Small intestine (tissue), 7 donors: Measurements from ENCODE around the gene ASB10. TPM values are rescaled to one million over a fixed set of nuclear protein-coding genes. Genes with fewer than 3 reads are reported as not detected.

Source experiments
- DNase-seq, 2 donors: peaks; one replicate each; pipeline versions ENCODE4 v3.0.0 to v3.0.0-alpha.2; 2013
- FAIRE-seq: peaks from 2 replicates; lab custom pipeline; 2012; peaks lifted over from hg19 to GRCh38; lab: Jason Lieb, UNC
- H3K27ac ChIP-seq, 3 donors: one replicate each; pipeline ENCODE4 v1.5.1; 2013; ENCODE audit warnings: low read length in 2 of 3, mild to moderate bottlenecking in 2 of 3, control low read depth in 1 of 3, inconsistent platforms in 1 of 3, low read depth in 1 of 3, moderate library complexity in 1 of 3
- H3K27me3 ChIP-seq, 3 donors: one replicate each; pipeline ENCODE4 v1.6.1; 2013; ENCODE audit warnings: low read length in 3 of 3, inconsistent platforms in 1 of 3; ENCODE audit not compliant: control insufficient read depth in 3 of 3, insufficient read depth in 3 of 3
- H3K36me3 ChIP-seq, 3 donors: one replicate each; pipeline ENCODE4 v1.6.1; 2013; ENCODE audit warnings: low read length in 3 of 3, inconsistent platforms in 1 of 3, low read depth in 1 of 3, mild to moderate bottlenecking in 1 of 3, moderate library complexity in 1 of 3; ENCODE audit not compliant: control insufficient read depth in 3 of 3, insufficient read depth in 2 of 3
- H3K4me1 ChIP-seq, 3 donors: one replicate each; pipeline ENCODE4 v1.6.1; 2013; ENCODE audit warnings: low read length in 2 of 3, inconsistent platforms in 1 of 3, low read depth in 1 of 3, mild to moderate bottlenecking in 1 of 3, moderate library complexity in 1 of 3; ENCODE audit not compliant: control insufficient read depth in 3 of 3, insufficient read depth in 2 of 3
- H3K4me3 ChIP-seq, 3 donors: one replicate each; pipeline ENCODE4 v1.5.1; 2013; ENCODE audit warnings: low read length in 3 of 3, control low read depth in 1 of 3, inconsistent platforms in 1 of 3, low read depth in 1 of 3, mild to moderate bottlenecking in 1 of 3, moderate library complexity in 1 of 3
- H3K9me3 ChIP-seq, 2 donors: one replicate each; pipeline ENCODE4 v1.6.1; 2013; ENCODE audit warnings: low read depth in 1 of 2, low read length in 1 of 2; ENCODE audit not compliant: control insufficient read depth in 2 of 2, insufficient read depth in 1 of 2
- WGBS, 3 donors: extraction: QIAGEN DNeasy Blood & Tissue Kit; methylation state at CpG; one replicate each; pipeline ENCODE4 v1.1.7; 2013; 5-methylcytosine and 5-hydroxymethylcytosine counted together
- polyA plus RNA-seq, 4 donors: library from polyadenylated mRNA; stranded (reverse) in 3 of 4; unstranded in 1 of 4; fragments of 200-250 nt in 3 of 4; fragments of 120-200 nt in 1 of 4; gene quantifications; one replicate each; pipeline versions ENCODE4 v1.2.1 to v1.2.3, GENCODE V29; 2013
- donor health status: healthy with polysubstance abuse.
- donor health status: control.
- donor health status: control.
- donor health status: Bipolar disorder and iron deficiency.
- donor health status: healthy.

The ASB10 gene
- polyA plus RNA-seq, 4 donors: not detected

- no peak overlapping the region for H3K4me3 ChIP-seq
- 89 to 90% (median 90%) methylated on average over 9 of the region's 9 CpGs for WGBS, 3 donors
- DNase-seq (no peak), FAIRE-seq (no peak)
- H3K36me3 ChIP-seq: no peaks in the 10 kb centered on the region
- H3K4me1 ChIP-seq: no peaks in the 10 kb centered on the region
- peaks cover 0 to 48% (median 0%) of the 10 kb centered on the region in 3 donors for H3K27me3 ChIP-seq
- no peak overlapping the region for H3K27ac ChIP-seq
- peaks cover 0 to 19% of the 10 kb centered on the region in 2 donors for H3K9me3 ChIP-seq
These were observed 10.6 kb downstream of the ASB10 start for GRCh38 chr7:151176401-151176800.

GRCh38 chr7:151175793-151176311 lies 11.2 kb downstream of the ASB10 start:
- H3K27me3 ChIP-seq: peaks cover 0 to 51% (median 0%) of the 10 kb centered on the region in 3 donors
- 62 to 72% (median 70%) methylated on average over 23 of the region's 23 CpGs for WGBS, 3 donors
- no peak overlapping the region for H3K4me3 ChIP-seq
- H3K9me3 ChIP-seq: peaks cover 0 to 19% of the 10 kb centered on the region in 2 donors
- no peak for FAIRE-seq
- no peak for DNase-seq
- H3K4me1 ChIP-seq: no peaks in the 10 kb centered on the region
- H3K36me3 ChIP-seq: no peaks in the 10 kb centered on the region
- H3K27ac ChIP-seq: no peak overlapping the region

- Histone ChIP-seq H3K36me3 (no peaks in the 10 kb centered on the region), H3K27me3 (peaks cover 0 to 56% (median 0%) of the 10 kb centered on the region in 3 donors), H3K9me3 (peaks cover 0 to 19% of the 10 kb centered on the region in 2 donors), H3K4me3 (no peak overlapping the region), H3K4me1 (no peaks in the 10 kb centered on the region), H3K27ac (no peak overlapping the region)
- FAIRE-seq (no peak), DNase-seq (no peak)
- WGBS, 3 donors: 80 to 81% (median 80%) methylated on average over 16 of the region's 16 CpGs
These were observed 11.8 kb downstream of the ASB10 start for GRCh38 chr7:151175047-151175792.

- peaks cover 0 to 19% of the 10 kb centered on the region in 2 donors for H3K9me3 ChIP-seq
- WGBS, 3 donors: 63 to 74% (median 70%) methylated on average over 66 to 77 of the region's 77 CpGs
- no peaks in the 10 kb centered on the region for H3K4me1 ChIP-seq
- no peaks in the 10 kb centered on the region for H3K36me3 ChIP-seq
- DNase-seq (peak in 1 of 2 donors; percentile 32), FAIRE-seq (no peak)
- no peak overlapping the region for H3K4me3 ChIP-seq
- H3K27ac ChIP-seq: no peak overlapping the region
- H3K27me3 ChIP-seq: peaks cover 0 to 56% (median 0%) of the 10 kb centered on the region in 3 donors
These were observed 12.6 kb downstream of the ASB10 start for GRCh38 chr7:151174246-151175046.

- peaks cover 0 to 60% (median 0%) of the 10 kb centered on the region in 3 donors for H3K27me3 ChIP-seq
- FAIRE-seq: no peak
These were observed 13.4 kb downstream of the ASB10 start for GRCh38 chr7:151173386-151174245.

GRCh38 chr7:151172273-151173141 lies 14.5 kb downstream of the ASB10 start:
- Histone ChIP-seq H3K9me3 (peaks cover 0 to 19% of the 10 kb centered on the region in 2 donors), H3K36me3 (no peaks in the 10 kb centered on the region), H3K27me3 (peaks cover 0 to 67% (median 6%) of the 10 kb centered on the region in 3 donors), H3K4me3 (no peak overlapping the region), H3K27ac (no peak overlapping the region), H3K4me1 (peaks cover 0 to 2% (median 0%) of the 10 kb centered on the region in 3 donors)
- FAIRE-seq: no peak
- peak; percentile 64 to 81 for DNase-seq
- 19 to 22% (median 20%) methylated on average over 42 of the region's 42 CpGs for WGBS, 3 donors

More at GRCh38 chr7:151173386-151174245, 13.4 kb downstream of the ASB10 start:
- DNase-seq: no peak
- no peaks in the 10 kb centered on the region for H3K4me1 ChIP-seq
- 83 to 87% (median 86%) methylated on average over 42 to 43 of the region's 43 CpGs for WGBS, 3 donors
- H3K4me3 ChIP-seq: no peak overlapping the region
- no peak overlapping the region for H3K27ac ChIP-seq
- no peaks in the 10 kb centered on the region for H3K36me3 ChIP-seq
- H3K9me3 ChIP-seq: peaks cover 0 to 19% of the 10 kb centered on the region in 2 donors

GRCh38 chr7:151168787-151169162 lies 18.3 kb downstream of the ASB10 start:
- Histone ChIP-seq H3K4me1 (peaks cover 0 to 4% (median 0%) of the 10 kb centered on the region in 3 donors), H3K27me3 (peaks cover 10 to 73% (median 21%) of the 10 kb centered on the region in 3 donors), H3K27ac (no peak overlapping the region), H3K9me3 (peaks cover 0 to 11% of the 10 kb centered on the region in 2 donors), H3K36me3 (no peaks in the 10 kb centered on the region), H3K4me3 (no peak overlapping the region)
- FAIRE-seq (no peak), DNase-seq (no peak)
- WGBS, 3 donors: 35 to 48% (median 44%) methylated on average over 10 of the region's 10 CpGs
